WTC11 (cell line): ENCODE results near the gene KCNG2.

Experiments used
- E2F4 ChIP-seq: sonication (generic); formaldehyde crosslinking; IDR thresholded peaks from 2 replicates; pipeline ENCODE4 v1.8.1; 2022; ENCODE audit warnings: low read depth, mild to moderate bottlenecking, moderate library complexity, missing genetic modification reagents, borderline replicate concordance
- KAT7 ChIP-seq: sonication (generic); formaldehyde crosslinking; IDR thresholded peaks from 2 replicates; pipeline ENCODE4 v1.8.1; 2023; ENCODE audit warnings: missing genetic modification reagents, mild to moderate bottlenecking, borderline replicate concordance
- SP1 ChIP-seq: sonication (generic); formaldehyde crosslinking; conservative IDR thresholded peaks from 2 replicates; pipeline ENCODE4 v1.8.1; 2022; ENCODE audit warnings: missing genetic modification reagents
- ZNF512 ChIP-seq: sonication (generic); formaldehyde crosslinking; IDR thresholded peaks from 2 replicates; pipeline ENCODE4 v1.8.1; 2022; ENCODE audit warnings: missing genetic modification reagents, borderline replicate concordance

GRCh38 chr18:79851950-79852349, 54.2 kb downstream of the KCNG2 start:
- TF ChIP-seq ZNF512 (CRISPR knock-in tag) (no peak), E2F4 (no peak), KAT7 (CRISPR knock-in tag) (no peak), SP1 (CRISPR knock-in tag) (no peak)
